Neuronal stem cell (in vitro differentiated cells): Measurements from ENCODE around the gene SOSTDC1. TPM values are rescaled to one million over a fixed set of nuclear protein-coding genes. Genes with fewer than 3 reads are reported as not detected.
A peak's percentile ranks its signal among the peaks of the same experiment; 100 is the strongest.

Experiments used
- DNase-seq: peaks from one replicate; pipeline ENCODE4 v3.0.0-alpha.2; 2013; ENCODE audit warnings: low spot score
- H2AFZ ChIP-seq: one replicate; pipeline ENCODE4 v1.6.1; 2013; ENCODE audit warnings: mild to moderate bottlenecking, low read length, inconsistent platforms
- H2AK5ac ChIP-seq: 2 replicates; pipeline ENCODE4 v1.6.1; 2013; ENCODE audit warnings: low read depth, mild to moderate bottlenecking, inconsistent platforms, low read length, moderate library complexity, mixed read lengths
- H2BK120ac ChIP-seq: 2 replicates; pipeline ENCODE4 v1.6.1; 2013; ENCODE audit warnings: low read depth, mild to moderate bottlenecking, inconsistent platforms, low read length, moderate library complexity, mixed read lengths
- H2BK12ac ChIP-seq: one replicate; pipeline ENCODE4 v1.6.1; 2013; ENCODE audit warnings: low read length, inconsistent platforms
- H2BK15ac ChIP-seq: 2 replicates; pipeline ENCODE4 v1.6.1; 2013; ENCODE audit warnings: mild to moderate bottlenecking, low read length, inconsistent platforms, mixed read lengths
- H2BK5ac ChIP-seq: one replicate; pipeline ENCODE4 v1.6.1; 2013; ENCODE audit warnings: inconsistent platforms, mild to moderate bottlenecking, low read length, moderate library complexity
- H3K14ac ChIP-seq: one replicate; pipeline ENCODE4 v1.6.1; 2013; ENCODE audit warnings: low read length, inconsistent platforms
- H3K18ac ChIP-seq: 2 replicates; pipeline ENCODE4 v1.6.1; 2013; ENCODE audit warnings: low read length, inconsistent platforms
- H3K23ac ChIP-seq: 2 replicates; pipeline ENCODE4 v1.6.1; 2013; ENCODE audit warnings: low read depth, mild to moderate bottlenecking, mixed read lengths, low read length, inconsistent platforms; ENCODE audit not compliant: poor library complexity
- H3K27ac ChIP-seq: replicated peaks from 3 replicates; pipeline ENCODE4 v1.5.1; 2013; ENCODE audit warnings: low read length, inconsistent platforms
- H3K27me3 ChIP-seq, 3 experiments: 2 replicates each; pipeline ENCODE4 v1.6.1; 2013; ENCODE audit warnings: low read length in 3 of 3, mild to moderate bottlenecking in 2 of 3, inconsistent platforms in 1 of 3, low read depth in 1 of 3, mixed read lengths in 1 of 3, moderate library complexity in 1 of 3; ENCODE audit not compliant: control insufficient read depth in 3 of 3, insufficient read depth in 3 of 3
- H3K36me3 ChIP-seq, 2 donors: replicated peaks in 1 of 2; 2 replicates each; pipeline ENCODE4 v1.6.1; 2013; ENCODE audit warnings: low read length in 2 of 2; ENCODE audit not compliant: control insufficient read depth in 2 of 2, insufficient read depth in 2 of 2
- H3K4ac ChIP-seq: 2 replicates; pipeline ENCODE4 v1.6.1; 2013; ENCODE audit warnings: inconsistent platforms, mild to moderate bottlenecking, low read length, moderate library complexity
- H3K4me1 ChIP-seq, 2 donors: 1 replicate in 1 of 2; 2 replicates in 1 of 2; pipeline ENCODE4 v1.6.1; 2013; ENCODE audit warnings: low read length in 2 of 2, low read depth in 1 of 2; ENCODE audit not compliant: control insufficient read depth in 2 of 2, insufficient read depth in 1 of 2
- H3K4me2 ChIP-seq: one replicate; pipeline ENCODE4 v1.6.1; 2013; ENCODE audit warnings: mild to moderate bottlenecking, low read length, inconsistent platforms; ENCODE audit not compliant: insufficient read depth, poor library complexity, severe bottlenecking
- H3K4me3 ChIP-seq, 2 donors: 2 replicates each; pipeline ENCODE4 v1.5.1; 2013; ENCODE audit warnings: low read length in 2 of 2, mild to moderate bottlenecking in 2 of 2, inconsistent platforms in 1 of 2, moderate library complexity in 1 of 2
- H3K79me1 ChIP-seq: one replicate; pipeline ENCODE4 v1.6.1; 2013; ENCODE audit warnings: low read depth, mild to moderate bottlenecking, inconsistent platforms, low read length, moderate library complexity
- H3K9ac ChIP-seq: one replicate; pipeline ENCODE4 v1.6.1; 2013; ENCODE audit warnings: mild to moderate bottlenecking, low read depth, low read length, inconsistent platforms; ENCODE audit not compliant: poor library complexity
- H3K9me3 ChIP-seq, 2 donors: replicated peaks in 1 of 2; 2 replicates each; pipeline versions ENCODE3 to v1.6.1; 2013; ENCODE audit warnings: low read length in 2 of 2, mild to moderate bottlenecking in 2 of 2, inconsistent platforms in 1 of 2, low read depth in 1 of 2, mixed read lengths in 1 of 2, moderate library complexity in 1 of 2; ENCODE audit not compliant: control insufficient read depth in 2 of 2, insufficient read depth in 1 of 2
- H4K8ac ChIP-seq: one replicate; pipeline ENCODE4 v1.6.1; 2013; ENCODE audit warnings: low read depth, mild to moderate bottlenecking, inconsistent platforms, low read length, moderate library complexity
- H4K91ac ChIP-seq: one replicate; pipeline ENCODE4 v1.6.1; 2013; ENCODE audit warnings: low read length, low read depth, mild to moderate bottlenecking, inconsistent platforms; ENCODE audit not compliant: poor library complexity
- WGBS, 2 donors: extraction: QIAGEN DNeasy Blood & Tissue Kit; methylation state at CpG; one replicate each; pipeline ENCODE4 v1.1.7; 2013; ENCODE audit warnings: missing lambda C conversion rate in 2 of 2, mixed read lengths in 1 of 2; ENCODE audit not compliant: insufficient read length in 2 of 2, insufficient replicate concordance in 1 of 2; ENCODE audit errors: extremely low coverage in 2 of 2; 5-methylcytosine and 5-hydroxymethylcytosine counted together
- polyA plus RNA-seq, 2 experiments: library from polyadenylated mRNA; stranded (reverse); fragments of 200-250 nt; gene quantifications; one replicate each; pipeline ENCODE4 v1.2.3, GENCODE V29; 2013

The SOSTDC1 gene
- 4.3 TPM for polyA plus RNA-seq (2013, experiment 1 of 2)
- 4.0 TPM for polyA plus RNA-seq (2013, experiment 2 of 2)

- WGBS, 2 donors, result no CpG with 5 or more reads among the region's 10 CpGs
Measured at GRCh38 chr7:16465469-16466361, at the start of gene SOSTDC1. Gene SOSTDC1 (minus strand): TSS chr7:16465738. CDS start chr7:16465668, 70 bp downstream.

GRCh38 chr7:16514729-16515128 is 49.2 kb upstream of the SOSTDC1 start:
- Histone ChIP-seq H4K91ac (no peak overlapping the region), H3K9ac (no peak overlapping the region), H2AK5ac (no peak overlapping the region), H4K8ac (no peak overlapping the region), H2BK15ac (no peak overlapping the region), H3K4me2 (no peak overlapping the region), H3K4me1 (no peaks in the 10 kb centered on the region), H3K14ac (no peak overlapping the region), H3K79me1 (no peaks in the 10 kb centered on the region), H3K4me3 (no peak overlapping the region), H2BK5ac (no peak overlapping the region), H3K4ac (no peak overlapping the region), H3K18ac (no peak overlapping the region), H3K27ac (no peak overlapping the region), H3K23ac (no peak overlapping the region), H2BK120ac (no peak overlapping the region), H2BK12ac (no peak overlapping the region), H3K36me3 (no peaks in the 10 kb centered on the region), H3K27me3 (no peaks in the 10 kb centered on the region), H3K9me3 (no peaks in the 10 kb centered on the region), H2AFZ (no peak overlapping the region)
- DNase-seq, result no peak

More at GRCh38 chr7:16465469-16466361, at the start of gene SOSTDC1:
- no peak within 1 kb of the TSS for H4K8ac ChIP-seq
- no peak within 1 kb of the TSS for H2BK12ac ChIP-seq
- H3K36me3 ChIP-seq, result peaks cover 0 to 20% of the 10 kb centered on the region in 2 donors
- no peak within 1 kb of the TSS for H3K4ac ChIP-seq
- no peak within 1 kb of the TSS for H2BK5ac ChIP-seq
- no peak within 1 kb of the TSS for H3K23ac ChIP-seq
- H3K18ac ChIP-seq, result no peak within 1 kb of the TSS
- H3K4me2 ChIP-seq, result peak within 1 kb of the TSS; percentile 56
- H2AK5ac ChIP-seq, result no peak within 1 kb of the TSS
- no peak within 1 kb of the TSS for H2BK15ac ChIP-seq
- H3K14ac ChIP-seq, result no peak within 1 kb of the TSS
- H2AFZ ChIP-seq, result peak within 1 kb of the TSS; percentile 82
- no peak within 1 kb of the TSS for H4K91ac ChIP-seq
- H3K4me1 ChIP-seq, result peaks cover 10 to 11% of the 10 kb centered on the region in 2 donors
- peak within 1 kb of the TSS; percentile 19 to 53 for H3K4me3 ChIP-seq
- no peak within 1 kb of the TSS for H2BK120ac ChIP-seq
- H3K79me1 ChIP-seq, result no peaks in the 10 kb centered on the region
- H3K27ac ChIP-seq, result peak within 1 kb of the TSS; percentile 19
- no peaks in the 10 kb centered on the region for H3K27me3 ChIP-seq
- no peaks in the 10 kb centered on the region for H3K9me3 ChIP-seq
- H3K9ac ChIP-seq, result no peak within 1 kb of the TSS
- peak; percentile 31 for DNase-seq

- no peak overlapping the region for H3K9ac ChIP-seq
- no peak overlapping the region for H2AFZ ChIP-seq
- H3K23ac ChIP-seq, result no peak overlapping the region
- no peak overlapping the region for H3K4ac ChIP-seq
- no peak overlapping the region for H3K18ac ChIP-seq
- H2BK15ac ChIP-seq, result no peak overlapping the region
- no peaks in the 10 kb centered on the region for H3K9me3 ChIP-seq
- no peak overlapping the region for H4K8ac ChIP-seq
- DNase-seq, result no peak
- H2BK5ac ChIP-seq, result no peak overlapping the region
- H3K14ac ChIP-seq, result no peak overlapping the region
- no peak overlapping the region for H2AK5ac ChIP-seq
- no peak overlapping the region for H2BK120ac ChIP-seq
- H2BK12ac ChIP-seq, result no peak overlapping the region
- H4K91ac ChIP-seq, result no peak overlapping the region
- H3K4me3 ChIP-seq, result no peak overlapping the region
- H3K4me1 ChIP-seq, result no peaks in the 10 kb centered on the region
- no peaks in the 10 kb centered on the region for H3K27me3 ChIP-seq
- no peaks in the 10 kb centered on the region for H3K36me3 ChIP-seq
- no peak overlapping the region for H3K4me2 ChIP-seq
- H3K27ac ChIP-seq, result no peak overlapping the region
- no peaks in the 10 kb centered on the region for H3K79me1 ChIP-seq
- no CpG with 5 or more reads among the region's 1 CpG for WGBS, 2 donors
Measured at GRCh38 chr7:16514271-16514670, 48.7 kb upstream of the SOSTDC1 start.

- Histone ChIP-seq H3K14ac (no peak overlapping the region), H3K4me3 (no peak overlapping the region), H3K9ac (no peak overlapping the region), H3K4ac (no peak overlapping the region), H3K4me2 (no peak overlapping the region), H3K18ac (no peak overlapping the region), H2AK5ac (no peak overlapping the region), H3K4me1 (no peaks in the 10 kb centered on the region), H2BK120ac (no peak overlapping the region), H3K79me1 (no peaks in the 10 kb centered on the region), H3K27ac (no peak overlapping the region), H3K27me3 (no peaks in the 10 kb centered on the region), H3K23ac (no peak overlapping the region), H4K91ac (no peak overlapping the region), H3K9me3 (no peaks in the 10 kb centered on the region), H3K36me3 (no peaks in the 10 kb centered on the region), H4K8ac (no peak overlapping the region), H2AFZ (no peak overlapping the region), H2BK5ac (no peak overlapping the region), H2BK15ac (no peak overlapping the region), H2BK12ac (no peak overlapping the region)
- no CpG with 5 or more reads among the region's 7 CpGs for WGBS, 2 donors
- no peak for DNase-seq
Measured at GRCh38 chr7:16512097-16512496, 46.6 kb upstream of the SOSTDC1 start.
